Right renal pelvis (tissue), 4 donors: ENCODE results near the gene RASAL2. TPM values are rescaled to one million over a fixed set of nuclear protein-coding genes. Genes with fewer than 3 reads are reported as not detected.
"Not testable (repeated sequence)": the region's sequence is repeated elsewhere in the genome, so short reads cannot be mapped to it uniquely, and the experiment has no call there.

Source experiments
- DNase-seq, 4 donors: peaks; one replicate each; pipeline ENCODE4 v3.0.0-alpha.2; 2013; ENCODE audit warnings: low read depth in 4 of 4, low spot score in 3 of 4, missing footprints in 1 of 4
- polyA plus RNA-seq, 4 donors: library from polyadenylated mRNA; unstranded; fragments of 120-200 nt; gene quantifications; one replicate each; pipeline ENCODE4 v1.2.1, GENCODE V29; 2013; ENCODE audit not compliant: insufficient read length in 4 of 4

The RASAL2 gene
- polyA plus RNA-seq, 4 donors: 17.6 to 19.3 (median 19.1) TPM

DNA sequence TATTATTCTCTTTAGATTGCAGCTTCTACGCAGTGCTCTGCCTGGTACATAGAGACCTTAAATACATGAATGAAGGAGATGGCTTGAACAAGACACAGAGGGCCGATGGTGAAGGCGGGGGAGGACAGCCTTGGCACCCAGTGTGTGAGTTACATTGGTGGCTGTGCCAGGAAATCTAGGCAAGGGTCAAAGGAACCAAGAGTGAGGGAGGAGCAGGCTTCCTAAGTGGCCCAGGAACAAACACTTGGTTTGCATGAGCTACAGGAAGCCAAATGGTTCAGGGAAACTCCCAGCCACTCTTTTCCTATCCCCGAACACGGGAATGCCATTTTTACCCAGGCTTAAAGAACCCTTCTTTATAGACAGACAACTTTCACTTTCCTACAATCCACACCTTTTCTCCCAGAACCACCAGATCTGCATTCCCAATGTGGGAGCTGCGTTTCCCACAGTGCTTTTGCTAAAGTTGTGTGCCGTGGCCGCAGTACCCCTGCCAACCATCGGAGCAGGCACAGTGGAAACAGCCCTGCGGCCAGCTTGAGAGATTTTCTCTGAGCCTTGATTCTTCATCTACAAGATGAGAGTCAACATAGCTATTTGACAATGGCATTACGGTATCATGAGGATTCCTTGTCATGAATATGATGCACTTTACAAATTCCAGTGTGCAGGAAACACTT, 406.3 kb downstream of the RASAL2 start:
- no peak for DNase-seq

GRCh38 chr1:178500936-178501554, 407.1 kb downstream of the RASAL2 start:
- no peak for DNase-seq

GRCh38 chr1:178501705-178502329, 407.9 kb downstream of the RASAL2 start:
- DNase-seq: peak; percentile 41 to 62 (median 58)

DNA sequence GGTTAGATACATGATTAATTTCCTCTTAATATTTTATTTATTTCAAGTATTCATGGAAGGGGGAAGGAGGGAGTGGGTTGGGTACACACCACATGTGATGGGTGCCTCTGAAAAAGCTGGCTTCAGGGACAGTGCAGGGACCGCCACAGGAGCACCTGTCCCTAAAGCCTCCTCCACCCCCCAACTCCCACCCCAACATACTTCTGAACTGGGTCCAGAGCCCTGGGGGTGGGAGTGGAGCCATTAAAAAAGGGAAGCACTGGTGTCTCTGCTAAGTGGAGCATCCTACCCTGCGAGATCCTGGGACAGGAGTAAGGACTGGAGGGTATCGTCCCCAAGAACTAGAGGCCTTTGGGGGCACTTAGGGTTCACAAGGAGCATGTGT, 408.4 kb downstream of the RASAL2 start:
- DNase-seq: no peak

DNA sequence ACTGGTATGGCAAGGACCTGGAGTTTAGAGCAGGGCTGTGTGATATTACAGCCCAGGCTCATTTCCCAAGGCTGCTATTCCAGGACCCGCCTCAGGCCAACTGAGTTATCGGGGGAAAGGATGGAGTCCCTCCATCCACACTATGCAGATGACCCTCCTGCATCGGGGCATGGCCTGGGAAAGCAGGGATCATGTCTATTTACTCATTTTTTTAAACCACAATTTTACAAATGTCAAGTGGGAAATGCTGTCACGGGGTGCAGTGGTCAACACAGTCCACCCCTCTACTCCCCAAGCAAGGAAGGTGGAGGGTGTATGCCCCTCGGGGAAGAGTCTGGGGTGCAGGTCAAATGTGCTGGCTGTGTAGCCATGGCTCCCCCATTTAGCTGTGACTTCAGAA, 409.0 kb downstream of the RASAL2 start:
- no peak for DNase-seq

DNA sequence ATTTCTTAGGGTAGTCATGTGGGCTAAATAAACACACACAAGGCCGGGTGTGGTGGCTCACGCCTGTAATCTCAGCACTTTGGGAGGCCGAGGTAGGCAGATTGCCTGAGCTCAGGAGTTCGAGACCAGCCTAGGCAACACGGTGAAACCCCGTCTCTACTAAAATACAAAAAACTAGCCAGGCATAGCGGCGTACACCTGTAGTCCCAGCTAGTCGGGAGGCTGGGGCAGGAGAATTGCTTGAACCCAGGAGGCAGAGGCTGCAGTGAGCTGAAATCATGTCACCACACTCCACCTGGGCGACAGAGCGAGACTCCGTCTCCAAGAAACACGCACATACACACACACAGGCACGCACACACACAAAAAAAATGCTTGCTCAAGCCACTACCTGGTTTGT, 409.4 kb downstream of the RASAL2 start:
- DNase-seq: not testable (repeated sequence)

DNA sequence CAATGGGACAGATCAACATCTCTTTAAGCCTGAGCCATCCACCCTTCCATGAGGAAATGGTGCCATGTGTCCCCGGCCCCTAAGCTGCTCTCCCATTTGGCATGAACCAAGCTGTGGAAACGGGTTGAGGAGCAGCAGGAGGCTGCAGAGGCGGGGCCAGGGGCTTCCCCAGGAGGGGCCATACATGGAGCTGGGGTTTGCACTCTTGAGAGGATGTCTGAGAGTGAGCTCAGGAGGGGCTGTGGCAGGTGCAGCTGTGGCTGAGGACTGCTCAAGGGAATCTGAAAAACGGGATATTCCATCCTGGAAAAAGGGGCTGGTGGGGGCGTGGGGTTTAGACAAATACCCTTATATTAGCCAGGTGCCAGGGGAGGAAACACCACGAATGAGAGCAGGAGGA, 409.9 kb downstream of the RASAL2 start:
- no peak for DNase-seq

DNA sequence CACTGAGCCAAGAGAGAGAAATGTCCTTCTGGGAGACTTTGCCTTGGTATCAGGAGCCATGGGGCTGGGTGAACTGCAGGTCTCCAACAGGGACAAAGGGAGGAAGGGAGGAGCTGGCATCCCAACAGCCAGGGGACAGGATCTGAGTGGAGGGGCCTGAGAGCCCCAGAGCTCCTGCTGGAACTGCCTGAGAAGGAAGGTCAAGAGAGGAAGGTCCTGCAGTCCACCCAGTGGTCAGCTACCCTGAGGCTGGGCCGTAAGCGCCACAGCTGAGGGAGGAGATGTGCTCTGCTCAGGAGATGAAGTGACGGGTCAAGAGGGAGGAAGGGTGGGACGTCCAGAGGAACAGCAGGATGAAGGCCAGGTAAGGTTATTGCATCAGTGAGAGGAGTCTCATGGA, 410.4 kb downstream of the RASAL2 start:
- no peak for DNase-seq

- DNase-seq: no peak
These were observed 412.3 kb downstream of the RASAL2 start for GRCh38 chr1:178506177-178506576.

DNA sequence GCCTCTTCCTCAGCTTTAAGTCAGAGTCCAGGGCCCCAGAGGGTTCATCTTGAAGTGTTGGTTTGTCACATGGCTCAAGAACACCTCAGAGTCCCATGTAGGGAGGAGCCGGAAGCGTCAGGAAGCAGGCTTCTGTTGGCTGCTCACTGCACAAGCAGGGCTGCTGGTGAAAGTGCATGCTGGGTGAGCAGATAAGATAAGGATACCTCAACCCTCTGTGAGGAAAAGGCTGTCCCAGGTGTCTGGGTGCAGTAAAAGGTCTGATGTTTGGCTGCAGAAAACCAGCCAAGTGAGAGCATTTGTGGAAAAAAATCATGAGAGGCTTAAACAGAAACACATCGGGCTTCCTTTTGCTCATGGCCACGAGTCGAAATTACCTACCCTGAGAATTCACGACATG, 412.8 kb downstream of the RASAL2 start:
- DNase-seq: no peak

DNA sequence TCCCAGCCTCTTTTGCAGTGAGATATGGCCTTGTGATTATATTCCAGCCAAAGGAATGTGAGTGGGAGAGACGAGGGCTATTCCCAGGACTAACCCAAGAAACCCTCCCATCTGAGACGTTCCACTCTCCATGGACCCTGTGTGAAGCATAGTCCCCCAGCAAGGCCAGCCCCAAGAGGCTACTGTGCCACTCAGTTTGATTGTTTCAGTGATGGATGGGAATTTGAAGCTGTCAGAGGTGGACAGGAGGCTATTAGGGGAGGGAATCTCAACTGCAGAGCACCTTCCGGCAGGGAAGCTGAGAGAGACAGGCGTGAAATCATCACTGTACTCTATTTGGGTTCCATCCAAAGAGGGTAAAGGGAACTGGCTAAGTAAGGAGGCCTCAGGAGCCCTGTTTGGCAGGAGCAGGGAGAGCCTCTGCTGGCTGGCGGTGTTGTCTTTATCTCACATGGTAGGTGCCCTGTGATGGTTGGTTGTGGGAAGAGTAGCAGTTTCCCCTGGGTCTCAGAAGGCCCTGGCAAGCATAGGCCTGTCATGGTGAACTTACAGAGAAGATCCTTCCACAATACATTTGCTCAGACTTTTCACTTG, 415.6 kb downstream of the RASAL2 start:
- no peak for DNase-seq

GRCh38 chr1:178510155-178510554, 416.3 kb downstream of the RASAL2 start:
- DNase-seq: no peak

DNA sequence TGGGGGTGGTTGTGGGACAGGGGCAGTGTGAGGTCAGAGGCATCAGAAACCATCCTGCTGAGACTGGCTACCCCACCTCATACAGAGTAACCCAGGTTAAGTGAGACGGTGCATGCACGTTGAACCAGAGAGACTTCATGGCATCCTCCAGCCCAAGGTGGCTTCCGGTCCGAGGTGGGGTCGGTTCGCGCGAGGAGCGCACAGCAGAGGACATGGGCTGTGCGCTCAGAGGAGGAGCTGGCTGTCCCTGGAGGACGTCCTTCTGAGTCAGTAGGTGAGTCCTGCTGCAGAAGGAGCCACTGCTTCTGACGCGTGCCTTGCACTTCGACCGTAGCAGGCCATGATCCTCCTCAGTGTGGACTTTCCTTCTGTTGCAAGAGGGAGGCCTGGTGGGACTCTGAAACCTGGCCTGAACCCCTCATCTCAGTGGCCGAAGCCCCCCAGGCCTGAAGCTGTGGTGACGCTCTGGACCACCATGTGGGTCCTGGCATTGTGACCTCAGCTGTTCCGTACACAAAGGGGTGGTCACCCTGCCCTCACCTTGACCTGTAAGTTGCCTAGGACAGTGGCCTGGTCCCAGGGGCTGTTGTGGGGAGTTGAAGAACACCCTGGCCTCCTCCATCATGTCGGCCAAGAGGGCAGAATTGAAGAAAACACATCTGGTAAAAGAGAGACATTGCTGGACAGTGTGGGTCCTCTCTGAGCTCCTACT, 418.8 kb downstream of the RASAL2 start, which contains the start of gene TEX35:
TEX35 (plus strand) TSS at position 544 of the 712 bp plus-strand sequence; CDS start at position 624, 80 bp downstream.
- DNase-seq: no peak

GRCh38 chr1:178513278-178513983, 419.5 kb downstream of the RASAL2 start:
- no peak for DNase-seq

DNA sequence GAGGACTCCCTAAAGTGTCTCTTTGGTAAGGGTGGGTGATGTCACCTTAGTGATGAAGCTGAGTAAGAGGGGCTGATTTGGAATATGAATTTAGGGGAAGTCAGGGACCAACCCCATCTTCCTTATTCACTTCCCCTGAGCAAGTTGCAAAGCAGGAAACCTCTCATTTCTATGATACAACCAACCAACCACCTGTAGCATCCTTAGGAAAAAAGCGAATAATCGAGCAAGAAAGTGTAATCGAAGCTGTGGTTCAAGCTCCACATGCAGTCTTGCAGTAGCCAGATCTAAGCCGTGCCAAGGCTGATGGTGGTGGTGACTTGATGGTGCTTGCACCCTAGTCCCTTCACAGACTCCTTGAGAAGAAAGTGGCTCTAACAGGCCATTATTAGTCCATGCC, 422.2 kb downstream of the RASAL2 start:
- no peak for DNase-seq

- DNase-seq: no peak
These were observed 425.0 kb downstream of the RASAL2 start for GRCh38 chr1:178518894-178519293.

- DNase-seq: no peak
These were observed 426.9 kb downstream of the RASAL2 start for GRCh38 chr1:178520803-178521202.

DNA sequence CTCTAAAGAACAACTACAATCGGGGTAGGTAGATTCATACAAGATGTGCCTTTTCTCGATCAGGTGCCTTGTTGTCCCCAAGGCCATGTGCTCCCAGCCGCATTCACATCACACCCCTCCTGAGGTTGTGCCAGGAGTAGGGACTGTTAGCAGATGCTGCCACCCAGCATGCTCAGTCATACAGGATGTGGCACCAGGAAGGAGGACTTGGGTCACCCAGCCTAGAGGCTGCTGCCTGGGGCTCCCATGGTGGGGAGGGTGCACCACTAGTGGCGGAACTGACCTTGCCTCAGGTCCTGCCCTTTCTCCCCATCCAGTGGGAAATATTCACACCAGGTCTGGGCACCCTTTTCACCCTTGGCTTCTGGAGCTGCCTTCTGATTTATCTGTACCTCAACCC, 427.3 kb downstream of the RASAL2 start:
- DNase-seq: no peak

- no peak for DNase-seq
These were observed 433.2 kb downstream of the RASAL2 start for GRCh38 chr1:178527117-178527516.

DNA sequence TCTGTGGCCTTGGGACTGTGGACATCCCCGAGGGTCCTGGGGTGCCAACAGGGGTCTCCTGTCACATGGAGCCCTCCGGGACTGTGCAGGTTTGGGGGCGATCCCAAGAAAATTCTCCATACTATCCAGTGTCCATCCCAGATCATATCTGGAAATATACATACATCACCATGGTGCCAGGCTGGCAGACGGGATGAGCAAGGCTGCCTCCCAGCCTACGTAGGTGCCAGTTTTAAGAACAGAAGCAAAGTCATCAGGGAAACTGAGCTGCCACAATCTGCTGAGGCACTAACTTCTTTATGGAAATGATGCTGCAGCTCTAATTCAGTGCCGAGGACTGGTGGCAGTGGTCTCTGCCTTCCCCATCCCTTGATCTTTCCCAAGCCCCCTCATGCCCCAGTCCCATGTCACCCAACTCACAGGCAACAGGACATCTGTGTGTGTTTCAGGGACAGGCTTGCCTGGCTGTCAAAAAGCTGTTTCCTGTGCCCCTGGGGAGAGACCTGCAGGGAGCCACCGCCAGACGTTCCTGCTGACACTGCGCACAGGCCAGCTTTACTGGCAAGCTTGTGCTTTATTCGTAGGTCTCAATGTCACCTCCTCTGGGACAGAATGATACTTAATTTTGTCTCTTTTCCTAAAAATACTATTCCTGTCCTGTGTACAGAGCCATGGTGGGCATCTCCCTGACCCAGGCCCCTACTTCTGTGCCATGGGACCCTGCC, 434.5 kb downstream of the RASAL2 start:
- DNase-seq: no peak
